HG03575 (cell line): Measurements from ENCODE around the gene SRSF2.
"Not testable (repeated sequence)": the region's sequence is repeated elsewhere in the genome, so short reads cannot be mapped to it uniquely, and the experiment has no call there.

Experiments used
- ATAC-seq: cut with Tn5 transposase; IDR thresholded peaks from one replicate; pipeline ENCODE4 v1.9.1; 2021; ENCODE audit not compliant: unreplicated experiment, insufficient number of reproducible peaks, low FRiP score; ENCODE audit errors: extremely low read depth

Gene SRSF2

DNA sequence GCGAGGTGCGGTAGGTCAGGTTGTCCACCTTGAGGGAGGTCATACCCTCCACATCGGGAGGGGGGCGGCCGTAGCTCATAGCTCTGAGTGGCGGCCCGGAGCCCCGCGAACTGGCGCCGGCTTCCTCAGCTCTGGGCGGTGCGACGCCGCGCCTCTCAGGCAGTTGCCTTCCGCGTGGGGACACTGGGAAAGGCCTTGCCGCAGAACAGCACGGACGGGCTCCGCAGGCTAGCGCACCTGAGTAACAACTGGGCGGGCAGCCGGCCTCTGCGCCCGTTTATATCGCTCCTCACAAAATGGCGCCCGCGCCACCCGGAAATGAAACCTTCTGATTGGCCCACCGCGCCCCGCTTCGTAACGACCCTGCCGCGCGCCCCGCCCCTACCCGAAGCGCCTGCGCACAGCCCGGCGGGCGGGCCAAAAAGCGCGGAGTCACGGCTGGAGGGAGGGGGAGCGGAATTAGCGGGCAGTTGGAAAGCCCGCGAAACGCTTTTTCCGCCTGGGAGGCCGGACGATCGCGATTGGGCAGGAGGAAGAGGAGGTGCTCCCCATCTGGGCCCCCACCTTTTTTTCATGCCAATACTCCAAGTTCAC, at the start of gene SRSF2:
Gene SRSF2, minus strand, starts transcription at position 250 of the 594 bp plus-strand sequence. Its CDS starts 171 bp downstream, at position 79.
- peak; percentile 32 for ATAC-seq

DNA sequence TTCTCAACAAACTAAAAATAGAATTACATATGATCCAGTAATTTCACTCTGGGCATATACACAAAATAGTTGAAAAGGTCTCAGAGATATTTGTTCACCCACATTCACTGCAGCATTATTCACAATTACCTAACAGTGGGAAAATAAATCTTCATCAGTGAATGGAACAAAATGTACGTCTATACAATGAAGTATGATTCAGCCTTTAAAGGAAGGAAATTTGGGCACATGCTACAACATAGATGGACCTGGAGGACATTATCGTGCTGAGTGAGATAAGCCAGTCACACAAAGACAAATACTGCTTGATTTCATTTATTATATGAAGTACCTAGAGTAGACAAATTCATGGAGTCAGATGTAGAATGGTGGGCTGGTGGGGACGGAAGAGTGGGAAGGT, 47.8 kb upstream of the SRSF2 start:
- no peak for ATAC-seq

- no peak for ATAC-seq
Measured at GRCh38 chr17:76783146-76783545, 46.0 kb upstream of the SRSF2 start.

- no peak for ATAC-seq
Measured at GRCh38 chr17:76781056-76781982, 44.2 kb upstream of the SRSF2 start.

GRCh38 chr17:76775021-76775600, 38.0 kb upstream of the SRSF2 start:
- no peak for ATAC-seq

DNA sequence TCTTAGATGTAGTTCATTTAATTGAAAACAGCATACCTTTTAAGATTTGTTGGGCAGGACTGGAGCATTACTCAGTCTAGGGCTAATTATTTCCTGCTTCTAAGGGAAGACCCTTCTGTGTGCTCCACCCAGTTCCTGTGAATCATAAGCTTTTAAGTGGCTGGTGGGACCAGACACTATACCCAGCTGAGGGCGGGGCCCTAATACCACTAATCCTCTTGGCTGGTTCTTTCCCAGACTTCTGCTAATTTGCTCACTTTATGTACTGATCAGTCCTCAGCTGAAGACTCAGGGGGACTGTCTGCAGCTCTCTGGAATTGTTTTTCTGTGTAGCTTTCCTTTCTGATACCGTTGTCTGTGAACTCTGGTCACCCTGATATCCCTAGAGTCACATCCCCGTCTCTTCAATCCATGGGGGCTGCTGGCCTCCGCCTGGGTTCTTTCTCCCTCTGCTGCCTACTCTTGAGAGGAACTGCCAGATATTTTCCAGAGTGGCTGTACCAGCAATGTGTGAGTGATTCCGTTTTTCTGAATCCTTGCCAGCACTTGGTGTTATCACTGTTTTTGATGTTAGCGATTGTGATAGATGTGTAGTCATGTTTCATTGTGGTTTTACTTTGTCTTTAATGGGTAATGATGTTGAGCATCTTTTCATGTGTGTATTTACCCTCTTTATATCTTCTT, 35.9 kb upstream of the SRSF2 start:
- ATAC-seq = no peak

GRCh38 chr17:76758570-76758969, 21.4 kb upstream of the SRSF2 start:
- ATAC-seq = no peak

DNA sequence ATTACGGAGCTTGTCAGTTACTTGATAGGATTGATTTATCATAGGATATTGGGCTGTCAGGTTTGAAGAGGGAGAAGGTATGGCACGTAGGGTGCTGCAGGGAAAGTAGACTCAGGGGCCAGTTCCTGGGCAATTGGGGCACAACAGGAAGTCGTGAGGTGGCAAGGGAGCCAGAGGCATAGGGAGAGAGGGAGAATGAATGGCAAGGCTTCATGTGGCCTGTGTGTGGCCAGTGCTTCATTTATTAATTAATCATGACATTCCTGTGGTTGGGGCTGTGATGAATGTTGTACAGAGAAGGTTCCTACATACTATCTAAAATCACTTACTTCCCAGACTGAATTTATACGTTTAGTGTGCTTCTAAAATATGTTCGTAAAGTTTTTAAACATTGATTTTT, 20.1 kb upstream of the SRSF2 start:
- ATAC-seq = no peak

DNA sequence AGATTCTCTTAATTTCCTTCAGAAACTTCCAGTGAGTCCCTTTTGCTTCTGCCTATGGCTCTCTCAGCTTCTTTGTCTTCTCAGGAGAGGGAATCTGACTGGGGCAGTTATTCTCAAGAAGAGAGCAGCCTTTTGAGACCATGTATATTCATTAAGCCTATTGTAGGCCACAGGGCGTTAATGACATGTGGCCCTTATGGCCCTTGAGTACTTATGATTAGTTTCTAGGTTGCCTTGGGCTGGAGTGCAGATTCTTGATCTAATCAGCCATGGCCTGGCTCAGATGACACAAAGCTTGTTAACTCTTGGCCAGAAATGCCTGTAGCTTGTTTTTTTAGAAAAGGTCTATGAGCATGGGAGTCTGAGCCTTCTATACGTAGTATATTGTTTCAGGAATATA, 18.2 kb upstream of the SRSF2 start:
- no peak for ATAC-seq

GRCh38 chr17:76753061-76753961, 16.2 kb upstream of the SRSF2 start:
- no peak for ATAC-seq

GRCh38 chr17:76752006-76752405, 14.9 kb upstream of the SRSF2 start:
- ATAC-seq = no peak

- ATAC-seq = no peak
Measured at GRCh38 chr17:76751416-76751993, 14.4 kb upstream of the SRSF2 start.

- no peak for ATAC-seq
Measured at GRCh38 chr17:76748657-76749056, 11.5 kb upstream of the SRSF2 start.

- no peak for ATAC-seq
Measured at GRCh38 chr17:76747716-76748363, 10.7 kb upstream of the SRSF2 start.

- not testable (repeated sequence) for ATAC-seq
Measured at GRCh38 chr17:76745785-76746184, 8.7 kb upstream of the SRSF2 start.

GRCh38 chr17:76744747-76745146, 7.6 kb upstream of the SRSF2 start:
- no peak for ATAC-seq

GRCh38 chr17:76742958-76743357, 5.8 kb upstream of the SRSF2 start:
- ATAC-seq = no peak
